H9 (cell line): ENCODE measurements around the gene STAC. TPM values are rescaled to one million over a fixed set of nuclear protein-coding genes. Genes with fewer than 3 reads are reported as not detected.

Source experiments
- DNase-seq: peaks from one replicate; pipeline ENCODE4 v3.0.0-alpha.2; 2017
- H2AFZ ChIP-seq: one replicate; pipeline ENCODE4 v1.6.1; 2013; ENCODE audit warnings: mild to moderate bottlenecking, low read length, control low read depth, moderate library complexity
- H2AK5ac ChIP-seq: 2 replicates; pipeline ENCODE4 v1.6.1; 2013; ENCODE audit warnings: low read length, control low read depth, mixed read lengths; ENCODE audit not compliant: insufficient read length
- H2BK120ac ChIP-seq: one replicate; pipeline ENCODE4 v1.6.1; 2013; ENCODE audit warnings: low read depth, mild to moderate bottlenecking, low read length, control low read depth, inconsistent platforms; ENCODE audit not compliant: poor library complexity, severe bottlenecking
- H2BK12ac ChIP-seq: 2 replicates; pipeline ENCODE4 v1.6.1; 2013; ENCODE audit warnings: low read length, control low read depth, mixed read lengths, low read depth; ENCODE audit not compliant: insufficient read length
- H2BK15ac ChIP-seq: 2 replicates; pipeline ENCODE4 v1.6.1; 2013; ENCODE audit warnings: low read depth, low read length, control low read depth
- H2BK20ac ChIP-seq: one replicate; pipeline ENCODE4 v1.6.1; 2013; ENCODE audit warnings: low read depth, mild to moderate bottlenecking, low read length, control low read depth, inconsistent platforms; ENCODE audit not compliant: poor library complexity, severe bottlenecking
- H2BK5ac ChIP-seq: 2 replicates; pipeline ENCODE4 v1.6.1; 2013; ENCODE audit warnings: low read length, control low read depth, mixed read lengths; ENCODE audit not compliant: insufficient read length
- H3K14ac ChIP-seq: 2 replicates; pipeline ENCODE4 v1.6.1; 2013; ENCODE audit warnings: low read length, control low read depth; ENCODE audit not compliant: insufficient read depth
- H3K18ac ChIP-seq: 2 replicates; pipeline ENCODE4 v1.6.1; 2013; ENCODE audit warnings: low read depth, mild to moderate bottlenecking, mixed read lengths, low read length, control low read depth; ENCODE audit not compliant: insufficient read length
- H3K23ac ChIP-seq: 2 replicates; pipeline ENCODE4 v1.6.1; 2013; ENCODE audit warnings: low read length, control low read depth, mixed read lengths, low read depth; ENCODE audit not compliant: insufficient read length
- H3K23me2 ChIP-seq: 2 replicates; pipeline ENCODE4 v1.6.1; 2013; ENCODE audit warnings: low read depth, mild to moderate bottlenecking, mixed read lengths, low read length, control low read depth; ENCODE audit not compliant: insufficient read length, poor library complexity, severe bottlenecking
- H3K27ac ChIP-seq: 2 replicates; pipeline ENCODE4 v1.5.1; 2013; ENCODE audit warnings: low read length, control low read depth, mixed read lengths, low read depth; ENCODE audit not compliant: insufficient read length
- H3K27me3 ChIP-seq: 2 replicates; pipeline ENCODE4 v1.6.1; 2013; ENCODE audit warnings: low read length, control low read depth, inconsistent platforms; ENCODE audit not compliant: insufficient read depth
- H3K4ac ChIP-seq: 2 replicates; pipeline ENCODE4 v1.6.1; 2013; ENCODE audit warnings: low read depth, mild to moderate bottlenecking, control low read depth, inconsistent platforms, low read length, moderate library complexity
- H3K4me1 ChIP-seq: 2 replicates; pipeline ENCODE4 v1.6.1; 2013; ENCODE audit warnings: low read length, control low read depth, inconsistent platforms; ENCODE audit not compliant: insufficient read depth
- H3K4me2 ChIP-seq: 2 replicates; pipeline ENCODE4 v1.6.1; 2013; ENCODE audit warnings: low read length, control low read depth, mixed read lengths; ENCODE audit not compliant: insufficient read length, insufficient read depth
- H3K56ac ChIP-seq: 2 replicates; pipeline ENCODE4 v1.6.1; 2013; ENCODE audit warnings: low read depth, mild to moderate bottlenecking, mixed read lengths, low read length, control low read depth; ENCODE audit not compliant: insufficient read length
- H3K79me1 ChIP-seq: 2 replicates; pipeline ENCODE4 v1.6.1; 2013; ENCODE audit warnings: low read depth, mild to moderate bottlenecking, moderate library complexity, low read length, control low read depth, inconsistent platforms; ENCODE audit not compliant: insufficient read depth, poor library complexity, severe bottlenecking
- H3K79me2 ChIP-seq: 2 replicates; pipeline ENCODE4 v1.6.1; 2013; ENCODE audit warnings: low read length, control low read depth, inconsistent platforms; ENCODE audit not compliant: insufficient read depth
- H3K9ac ChIP-seq: 2 replicates; pipeline ENCODE4 v1.6.1; 2013; ENCODE audit warnings: low read length, control low read depth, mixed read lengths; ENCODE audit not compliant: insufficient read length; ENCODE audit errors: extremely low read depth
- H3K9me3 ChIP-seq: one replicate; pipeline ENCODE4 v1.6.1; 2013; ENCODE audit warnings: low read depth, low read length, inconsistent platforms; ENCODE audit not compliant: control insufficient read depth
- H3T11ph ChIP-seq: one replicate; pipeline ENCODE4 v1.6.1; 2013; ENCODE audit warnings: mild to moderate bottlenecking, low read length, control low read depth, inconsistent platforms
- H4K20me1 ChIP-seq: one replicate; pipeline ENCODE4 v1.6.1; 2013; ENCODE audit not compliant: control insufficient read depth, insufficient read length, insufficient read depth
- H4K5ac ChIP-seq: 2 replicates; pipeline ENCODE4 v1.6.1; 2013; ENCODE audit warnings: low read depth, mild to moderate bottlenecking, mixed read lengths, low read length, control low read depth; ENCODE audit not compliant: insufficient read length
- H4K8ac ChIP-seq: replicated peaks from 2 replicates; pipeline ENCODE4 v1.6.1; 2013; ENCODE audit warnings: low read length, control low read depth, mixed read lengths, low read depth; ENCODE audit not compliant: insufficient read length
- H4K91ac ChIP-seq: 2 replicates; pipeline ENCODE4 v1.6.1; 2013; ENCODE audit warnings: low read depth, mild to moderate bottlenecking, moderate library complexity, mixed read lengths, low read length, control low read depth; ENCODE audit not compliant: insufficient read length
- H3K27ac Mint-ChIP-seq, 3 experiments: 2 replicates in 2 of 3; 3 replicates in 1 of 3; pipeline ENCODE4 v1.8.0; 2020 to 2021; ENCODE audit warnings: mixed read lengths in 3 of 3, mild to moderate bottlenecking in 1 of 3, moderate library complexity in 1 of 3
- H3K27me3 Mint-ChIP-seq: 2 replicates; pipeline ENCODE4 v1.8.0; 2021; ENCODE audit warnings: low read depth, mild to moderate bottlenecking, moderate library complexity, mixed read lengths
- H3K36me3 Mint-ChIP-seq, 3 experiments: 2 replicates in 2 of 3; 3 replicates in 1 of 3; pipeline ENCODE4 v1.8.0; 2020 to 2021; ENCODE audit warnings: low read depth in 3 of 3, mixed read lengths in 3 of 3; ENCODE audit not compliant: insufficient read depth in 1 of 3
- H3K4me1 Mint-ChIP-seq, 2 experiments: 2 replicates each; pipeline ENCODE4 v1.8.0; 2020; ENCODE audit warnings: mixed read lengths in 2 of 2
- H3K4me3 Mint-ChIP-seq, 2 experiments: 2 replicates in 1 of 2; 3 replicates in 1 of 2; pipeline ENCODE4 v1.8.0; 2020 to 2021; ENCODE audit warnings: mild to moderate bottlenecking in 2 of 2, mixed read lengths in 2 of 2, moderate library complexity in 1 of 2
- H3K9me3 Mint-ChIP-seq, 2 experiments: 2 replicates in 1 of 2; 3 replicates in 1 of 2; pipeline ENCODE4 v1.8.0; 2020; ENCODE audit warnings: mild to moderate bottlenecking in 2 of 2, mixed read lengths in 2 of 2, moderate library complexity in 1 of 2
- WGBS: extraction: QIAGEN DNeasy Blood & Tissue Kit; methylation state at CpG from one replicate; pipeline ENCODE4 v1.1.7; 2013; ENCODE audit warnings: missing lambda C conversion rate, low lambda C conversion rate, mixed read lengths; ENCODE audit not compliant: insufficient read length; ENCODE audit errors: extremely low coverage; 5-methylcytosine and 5-hydroxymethylcytosine counted together
- total RNA-seq: library from RNA; stranded (reverse); gene quantifications from 2 replicates; pipeline ENCODE4 v1.2.1, GENCODE V29; 2021
- TF ChIP-seq, protein P1 (sequence below): fragments of 200-600 bp; sonication (generic); conservative IDR thresholded peaks from 3 replicates; pipeline ENCODE4 v1.8.0; 2021; ENCODE audit warnings: antibody characterized with exemption, mild to moderate bottlenecking

STAC gene
- total RNA-seq, 1 experiment from 2014 or later, result 3.0 TPM

DNA sequence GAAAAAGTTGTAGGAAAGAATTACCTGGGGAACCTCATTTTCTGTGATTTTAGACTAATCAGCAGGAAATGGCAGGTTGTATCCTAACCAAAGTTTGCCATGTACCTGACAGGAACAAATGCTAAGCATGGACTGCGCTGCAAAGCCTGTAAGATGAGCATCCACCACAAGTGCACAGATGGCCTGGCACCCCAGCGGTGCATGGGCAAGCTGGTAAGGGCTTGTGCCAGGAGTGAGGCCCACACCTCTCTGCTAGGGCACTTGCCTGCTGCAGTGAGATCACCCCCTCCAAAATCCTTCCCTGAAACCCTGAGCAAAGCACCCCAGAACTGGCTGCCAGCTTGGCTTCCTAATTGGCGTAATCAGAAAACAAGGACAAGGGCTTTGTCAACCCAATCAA lies 102.6 kb downstream of the STAC start:
- H3K79me2 ChIP-seq, result no peaks in the 10 kb centered on the region
- H3K4me2 ChIP-seq, result no peak overlapping the region
- no peak overlapping the region for H3K23ac ChIP-seq
- no peak overlapping the region for H3K18ac ChIP-seq
- H3K27me3 Mint-ChIP-seq, result no peaks in the 10 kb centered on the region
- peaks cover 0 to 3% of the 10 kb centered on the region in 2 experiments; a peak in 3 of 5 replicates for H3K9me3 Mint-ChIP-seq
- H3K9me3 ChIP-seq, result no peaks in the 10 kb centered on the region
- H4K91ac ChIP-seq, result no peak overlapping the region
- no peak overlapping the region for H3T11ph ChIP-seq
- H4K20me1 ChIP-seq, result no peaks in the 10 kb centered on the region
- no peak overlapping the region for H3K56ac ChIP-seq
- no peak overlapping the region for H2AK5ac ChIP-seq
- no peak overlapping the region for H3K4me3 Mint-ChIP-seq
- H3K4me1 ChIP-seq, result no peaks in the 10 kb centered on the region
- no peak overlapping the region for H2BK20ac ChIP-seq
- H3K4ac ChIP-seq, result no peak overlapping the region
- H3K14ac ChIP-seq, result no peak overlapping the region
- H2BK12ac ChIP-seq, result no peak overlapping the region
- no peak overlapping the region for H3K27ac Mint-ChIP-seq
- H2BK5ac ChIP-seq, result no peak overlapping the region
- H3K9ac ChIP-seq, result no peak overlapping the region
- no peak overlapping the region for H2AFZ ChIP-seq
- no peaks in the 10 kb centered on the region for H3K27me3 ChIP-seq
- WGBS, result no CpG with 5 or more reads among the region's 3 CpGs
- no peak overlapping the region for H2BK15ac ChIP-seq
- no peak overlapping the region for H3K27ac ChIP-seq
- no peak overlapping the region for H2BK120ac ChIP-seq
- no peak overlapping the region for H4K5ac ChIP-seq
- TF ChIP-seq, protein P1, sequence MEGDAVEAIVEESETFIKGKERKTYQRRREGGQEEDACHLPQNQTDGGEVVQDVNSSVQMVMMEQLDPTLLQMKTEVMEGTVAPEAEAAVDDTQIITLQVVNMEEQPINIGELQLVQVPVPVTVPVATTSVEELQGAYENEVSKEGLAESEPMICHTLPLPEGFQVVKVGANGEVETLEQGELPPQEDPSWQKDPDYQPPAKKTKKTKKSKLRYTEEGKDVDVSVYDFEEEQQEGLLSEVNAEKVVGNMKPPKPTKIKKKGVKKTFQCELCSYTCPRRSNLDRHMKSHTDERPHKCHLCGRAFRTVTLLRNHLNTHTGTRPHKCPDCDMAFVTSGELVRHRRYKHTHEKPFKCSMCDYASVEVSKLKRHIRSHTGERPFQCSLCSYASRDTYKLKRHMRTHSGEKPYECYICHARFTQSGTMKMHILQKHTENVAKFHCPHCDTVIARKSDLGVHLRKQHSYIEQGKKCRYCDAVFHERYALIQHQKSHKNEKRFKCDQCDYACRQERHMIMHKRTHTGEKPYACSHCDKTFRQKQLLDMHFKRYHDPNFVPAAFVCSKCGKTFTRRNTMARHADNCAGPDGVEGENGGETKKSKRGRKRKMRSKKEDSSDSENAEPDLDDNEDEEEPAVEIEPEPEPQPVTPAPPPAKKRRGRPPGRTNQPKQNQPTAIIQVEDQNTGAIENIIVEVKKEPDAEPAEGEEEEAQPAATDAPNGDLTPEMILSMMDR, result no peak
- H3K79me1 ChIP-seq, result no peaks in the 10 kb centered on the region
- H4K8ac ChIP-seq, result no peak overlapping the region
- no peak for DNase-seq
- H3K4me1 Mint-ChIP-seq, result peaks cover 4 to 6% of the 10 kb centered on the region in 2 experiments; a peak in 2 of 4 replicates
- H3K23me2 ChIP-seq, result no peaks in the 10 kb centered on the region
- peaks cover 0 to 16% (median 7%) of the 10 kb centered on the region in 3 experiments; a peak in 5 of 7 replicates for H3K36me3 Mint-ChIP-seq
